NCI-H1694 (cell line): ENCODE data around the gene AFDN.

Experiments used
- DNase-seq: peaks from one replicate; lab custom pipeline; 2025; lab: John Stamatoyannopoulos, UW

Gene AFDN

DNA sequence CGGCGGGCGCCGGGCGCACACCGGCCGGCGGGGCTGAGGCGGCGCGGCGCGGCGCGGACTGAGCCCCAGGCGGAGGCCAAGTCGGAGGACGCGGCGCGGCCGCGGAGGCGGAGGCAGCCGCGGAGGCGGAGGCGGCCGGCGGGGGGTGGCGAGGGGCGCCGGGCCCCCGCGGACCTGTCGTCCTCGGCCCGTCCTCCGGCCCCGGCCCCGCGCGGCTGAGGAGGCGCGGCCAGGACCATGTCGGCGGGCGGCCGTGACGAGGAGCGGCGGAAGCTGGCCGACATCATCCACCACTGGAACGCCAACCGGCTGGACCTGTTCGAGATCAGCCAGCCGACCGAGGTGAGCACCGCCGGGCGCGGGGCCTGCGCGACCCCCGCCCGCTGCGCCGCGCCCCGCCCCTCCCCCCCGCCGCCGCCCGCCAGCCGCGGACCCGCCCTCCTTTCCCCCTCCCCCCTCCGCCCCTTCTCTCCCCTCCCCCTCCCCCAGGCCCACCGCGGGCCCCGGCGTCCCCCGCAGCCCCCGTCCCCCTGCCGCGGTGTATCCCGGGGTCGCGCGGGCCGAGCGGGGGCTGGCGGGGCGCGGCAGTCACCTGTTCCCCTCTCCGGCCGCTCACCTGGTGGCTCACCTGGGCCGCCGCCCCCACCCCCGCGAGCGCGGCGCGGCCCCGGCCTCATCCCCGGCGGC is at the start of gene AFDN:
Gene AFDN, plus strand, starts transcription at position 16 of the 687 bp plus-strand sequence. Its CDS starts 222 bp downstream, at position 238.
- no peak for DNase-seq

GRCh38 chr6:167778497-167779128 is 48.1 kb upstream of the AFDN start:
- DNase-seq: no peak

DNA sequence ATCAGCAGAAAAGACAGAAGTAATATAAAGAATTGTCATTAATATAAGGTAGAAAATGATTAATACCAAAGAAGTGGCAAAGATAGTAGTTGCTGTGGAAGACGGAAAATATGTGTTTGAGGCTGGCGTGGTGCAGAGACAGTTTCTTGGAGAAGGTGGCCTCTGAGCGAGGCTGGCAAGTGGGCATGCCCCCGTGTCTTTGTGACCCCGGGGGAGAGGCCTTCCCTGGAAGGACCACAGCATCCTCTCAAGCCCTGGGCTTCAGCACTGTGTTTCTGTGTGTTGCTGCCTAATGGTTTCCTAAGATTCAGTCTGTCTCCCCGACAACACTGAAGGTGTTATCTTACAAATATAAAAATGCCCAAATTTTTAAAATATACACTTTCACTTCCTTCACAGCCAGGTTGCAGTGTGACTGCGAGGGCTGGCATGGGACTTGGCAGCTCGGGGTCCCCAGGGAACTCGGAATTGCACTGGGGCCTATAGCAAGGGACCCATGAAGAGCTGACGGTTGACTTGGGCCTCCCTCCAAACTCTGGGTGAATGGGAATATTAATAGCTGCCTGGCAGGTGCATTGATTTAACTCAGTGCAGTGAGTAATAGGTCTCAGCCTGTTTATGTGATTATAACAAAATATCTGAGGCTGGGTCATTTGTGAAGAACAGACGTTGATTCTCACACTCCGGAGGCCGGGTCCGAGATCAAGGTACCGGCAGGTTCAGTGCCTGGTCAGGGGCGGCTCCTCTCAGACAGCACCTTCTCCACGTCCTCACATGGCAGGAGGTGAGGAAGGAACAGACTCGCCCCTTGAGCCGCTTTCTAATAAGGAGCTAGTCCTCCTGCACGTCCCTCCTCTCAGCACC is 47.4 kb upstream of the AFDN start:
- no peak for DNase-seq

DNA sequence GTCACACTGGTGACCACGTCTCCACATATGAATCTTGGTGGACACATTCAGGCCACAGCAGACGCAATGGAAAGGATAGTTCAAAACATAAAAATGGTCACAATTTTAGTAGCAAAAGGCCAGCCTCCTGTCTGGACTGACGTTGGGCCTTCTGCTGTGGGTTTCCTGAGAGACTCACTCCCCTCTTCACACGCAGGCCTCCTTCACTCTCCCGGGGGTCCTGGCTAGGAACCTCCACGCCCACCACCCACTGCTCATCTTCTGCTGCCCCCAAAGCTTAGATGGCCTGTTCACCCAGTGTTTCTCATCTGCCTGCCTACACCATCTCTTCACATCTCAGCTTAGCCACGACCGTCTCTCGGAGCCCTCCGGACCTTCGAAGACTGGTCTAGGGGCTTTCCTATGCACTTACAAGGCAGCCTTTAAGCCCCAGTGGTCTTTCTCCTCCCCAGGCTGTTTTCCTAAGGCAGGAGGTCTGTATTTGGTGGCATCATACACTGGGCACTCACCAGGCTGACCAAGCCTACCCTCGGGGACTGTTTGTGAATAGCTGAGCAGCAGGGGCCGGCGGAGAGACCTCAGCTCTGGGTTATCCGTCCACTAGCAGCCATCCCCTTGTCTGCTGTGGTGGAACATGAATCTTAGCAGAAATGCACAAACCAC is 46.6 kb upstream of the AFDN start:
- no peak for DNase-seq

DNA sequence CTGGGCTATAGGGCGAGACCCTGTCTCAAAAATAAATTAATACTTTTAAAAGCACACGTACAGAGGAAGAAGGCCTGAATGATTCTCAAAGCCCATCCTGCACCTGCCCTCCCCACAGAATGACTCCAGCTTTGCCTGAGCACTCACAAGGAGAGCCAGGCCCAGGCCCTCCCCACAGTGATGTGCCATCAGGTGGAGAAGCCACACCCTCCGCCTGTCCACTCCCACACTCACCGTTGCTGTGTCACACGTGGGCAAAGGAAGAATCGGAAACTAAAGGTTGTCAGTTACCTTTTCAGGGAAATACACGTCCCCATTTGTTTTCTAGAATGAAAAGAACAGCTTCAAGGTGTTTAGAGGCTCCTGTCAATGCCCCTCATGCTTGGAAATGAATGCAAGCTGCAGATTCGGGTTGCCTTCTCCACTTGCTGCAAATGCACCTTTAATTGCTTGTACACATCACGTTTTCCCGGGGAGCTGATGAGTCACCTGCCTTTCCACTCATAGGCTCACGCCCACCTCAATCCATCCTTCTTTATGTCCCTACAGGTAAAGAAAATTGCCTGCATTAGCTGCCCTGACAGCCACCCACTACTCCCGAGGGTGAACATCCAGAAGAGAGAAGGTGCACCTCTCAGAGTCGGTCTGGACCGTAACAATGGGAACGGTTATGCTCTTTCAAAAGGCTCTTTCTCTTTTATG is 45.5 kb upstream of the AFDN start:
- no peak for DNase-seq

GRCh38 chr6:167781868-167782267 is 44.8 kb upstream of the AFDN start:
- no peak for DNase-seq

- no peak for DNase-seq
Measured at GRCh38 chr6:167782698-167783517, 43.8 kb upstream of the AFDN start.

- DNase-seq: peak; percentile 62
Measured at GRCh38 chr6:167786853-167787675, 39.6 kb upstream of the AFDN start.

DNA sequence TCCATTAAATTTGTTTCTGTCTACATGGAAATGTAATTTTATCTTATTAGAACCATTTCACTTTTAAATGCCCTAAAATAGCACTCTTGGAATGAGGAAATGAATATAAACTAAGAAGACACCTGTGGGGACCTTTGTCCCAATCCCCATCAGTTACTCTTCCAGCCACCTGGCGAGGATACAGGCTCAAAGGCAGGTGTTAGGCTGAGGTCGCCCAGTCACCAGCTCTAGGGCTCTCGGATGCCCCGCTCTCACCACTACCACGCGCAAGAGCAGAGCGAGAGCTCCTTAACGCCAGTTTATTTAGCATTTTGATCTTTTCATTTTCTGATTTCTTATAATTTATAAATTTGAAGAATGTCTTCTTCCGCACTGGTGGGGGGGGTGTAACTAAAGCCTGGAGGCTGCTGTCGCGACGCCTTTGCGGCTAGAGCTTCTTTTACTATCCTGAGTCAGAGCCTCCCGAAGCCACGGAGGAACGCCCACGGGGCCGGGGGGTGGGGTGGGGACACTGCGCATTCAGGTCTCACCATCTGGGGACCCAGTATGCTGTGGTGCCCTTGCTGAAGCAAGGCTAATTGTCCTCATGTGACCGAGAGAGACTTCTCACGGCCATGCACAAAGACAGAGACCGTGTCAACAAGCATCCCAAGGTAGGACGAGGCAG is 38.7 kb upstream of the AFDN start:
- peak; percentile 88 for DNase-seq

DNA sequence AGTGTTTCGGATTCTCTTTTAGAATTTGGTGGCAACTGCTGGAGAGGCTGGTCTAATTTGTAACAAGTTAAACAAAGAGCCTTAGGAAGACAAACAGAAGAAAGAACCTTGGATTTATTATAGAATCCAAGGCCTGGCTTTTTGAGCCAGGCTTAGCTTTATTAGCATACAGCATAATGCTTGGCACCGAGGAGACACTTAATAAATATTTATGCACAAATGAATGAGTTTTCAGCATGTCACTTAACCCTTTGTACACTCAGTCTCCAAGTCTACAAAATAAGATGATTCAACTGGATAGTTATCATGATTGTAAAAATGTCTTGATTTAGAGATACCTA is 38.2 kb upstream of the AFDN start:
- DNase-seq: no peak

- DNase-seq: peak; percentile 15
Measured at GRCh38 chr6:167789358-167789757, 37.4 kb upstream of the AFDN start.

DNA sequence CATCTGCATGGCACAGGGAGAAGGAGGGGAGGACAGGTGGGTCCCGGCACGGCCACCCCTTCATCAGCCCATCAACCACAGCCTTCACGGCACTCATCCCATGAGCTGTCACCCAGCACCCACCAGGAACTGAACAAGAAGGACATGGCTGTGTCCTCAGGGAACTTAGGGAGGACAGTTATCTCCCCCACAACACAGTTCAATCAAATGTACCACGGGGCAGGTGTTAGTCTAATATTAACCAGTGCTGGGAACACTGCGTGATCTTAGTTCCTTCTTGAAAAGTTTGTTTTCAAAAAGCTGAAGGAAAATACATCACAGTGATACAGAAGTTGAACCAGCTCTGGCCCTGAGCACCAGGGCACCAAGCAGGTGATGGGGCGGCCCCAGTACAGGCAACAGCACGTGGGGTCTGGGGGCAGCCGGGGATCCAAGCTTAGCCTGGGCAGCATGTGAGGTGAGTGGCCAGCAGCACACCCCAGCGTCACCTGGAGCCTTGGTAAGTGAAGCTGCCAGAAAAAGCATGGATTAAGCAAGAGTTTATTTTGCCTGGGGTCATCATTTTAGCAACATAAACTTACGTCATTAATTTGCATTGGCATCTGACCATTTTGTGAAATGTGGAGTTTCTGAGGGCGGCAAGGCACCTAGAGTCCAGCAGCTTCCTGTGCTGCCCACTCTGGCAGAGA is 35.5 kb upstream of the AFDN start:
- DNase-seq: no peak

DNA sequence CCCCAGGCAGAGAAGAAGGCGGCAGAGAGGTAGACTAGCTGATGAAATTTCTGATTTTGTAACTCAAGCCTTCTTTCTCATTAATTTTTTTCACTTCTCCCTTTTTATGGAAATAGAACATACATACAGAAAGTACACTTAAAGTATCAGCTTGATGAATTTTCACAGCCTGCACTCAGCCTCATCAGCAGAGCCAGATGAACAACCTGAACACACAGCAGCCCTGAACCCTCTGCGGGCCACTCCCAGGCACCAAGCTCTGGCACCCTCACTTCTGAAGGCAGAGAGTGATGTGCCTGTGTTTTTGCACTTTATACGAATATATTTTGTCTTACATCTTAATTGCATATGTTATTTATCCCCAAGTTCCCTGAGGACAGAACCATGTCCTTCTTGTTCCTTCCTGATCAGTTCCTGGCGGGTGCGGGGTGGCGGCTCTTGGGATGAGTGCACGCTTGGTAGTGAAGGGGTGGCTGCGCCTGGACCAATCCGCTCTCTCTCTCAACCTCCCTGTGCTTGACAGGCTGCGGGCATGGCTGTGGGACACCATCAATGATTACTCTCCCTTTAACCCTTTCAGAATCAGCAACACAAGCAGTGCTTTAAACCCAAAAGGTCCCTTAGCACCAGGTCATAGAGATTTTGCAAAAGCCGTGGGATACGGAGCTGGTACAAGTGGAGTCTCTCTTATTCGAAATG is 34.8 kb upstream of the AFDN start:
- no peak for DNase-seq

- no peak for DNase-seq
Measured at GRCh38 chr6:167793421-167793820, 33.3 kb upstream of the AFDN start.

GRCh38 chr6:167794161-167795157 is 32.3 kb upstream of the AFDN start:
- no peak for DNase-seq

DNA sequence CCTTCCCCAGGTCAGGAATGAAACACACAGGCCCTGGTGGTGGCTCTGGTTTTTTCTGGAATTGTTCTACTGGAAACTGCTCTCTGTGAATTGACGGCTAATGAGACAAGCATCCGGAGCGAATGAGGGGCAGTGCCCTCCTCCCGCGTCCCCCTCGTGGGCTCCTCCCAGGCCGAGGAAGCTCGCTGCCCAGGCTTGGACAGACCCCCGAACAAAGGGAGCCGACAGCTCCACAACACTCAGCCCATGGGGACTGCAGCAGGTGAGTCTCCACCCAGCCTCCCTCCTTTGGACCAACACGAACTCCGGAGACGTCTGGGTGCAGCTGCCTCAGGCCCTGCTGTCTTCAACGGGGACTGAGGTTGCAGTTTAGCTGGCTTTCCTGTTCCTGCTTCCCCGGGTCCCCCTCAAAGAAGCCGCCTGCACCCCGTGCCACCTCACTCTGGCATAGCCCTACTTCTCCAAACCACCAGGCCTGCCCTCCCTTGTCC is 31.3 kb upstream of the AFDN start:
- DNase-seq: no peak

- DNase-seq: no peak
Measured at GRCh38 chr6:167795874-167796191, 30.9 kb upstream of the AFDN start.
